Epithelial cell of esophagus (primary cell): ENCODE data around the gene EPB41L1.
A peak's percentile ranks its signal among the peaks of the same experiment; 100 is the strongest.

Experiments
- DNase-seq: peaks from one replicate; pipeline ENCODE4 v3.0.0; 2010; ENCODE audit warnings: low read depth
- H3K4me3 ChIP-seq: 2 replicates; pipeline ENCODE4 v1.5.1; 2011; ENCODE audit warnings: mild to moderate bottlenecking, low read length, control low read depth
- TF ChIP-seq, protein P1 (sequence below): IDR thresholded peaks from 2 replicates; pipeline ENCODE4 v1.5.1; 2011; ENCODE audit warnings: low read depth, mild to moderate bottlenecking, low read length, control low read depth, inconsistent platforms; ENCODE audit not compliant: insufficient read depth; ENCODE audit errors: missing control alignments

The EPB41L1 gene

GRCh38 chr20:36153204-36153603, 1.3 kb upstream of the EPB41L1 start:
- TF ChIP-seq, protein P1, sequence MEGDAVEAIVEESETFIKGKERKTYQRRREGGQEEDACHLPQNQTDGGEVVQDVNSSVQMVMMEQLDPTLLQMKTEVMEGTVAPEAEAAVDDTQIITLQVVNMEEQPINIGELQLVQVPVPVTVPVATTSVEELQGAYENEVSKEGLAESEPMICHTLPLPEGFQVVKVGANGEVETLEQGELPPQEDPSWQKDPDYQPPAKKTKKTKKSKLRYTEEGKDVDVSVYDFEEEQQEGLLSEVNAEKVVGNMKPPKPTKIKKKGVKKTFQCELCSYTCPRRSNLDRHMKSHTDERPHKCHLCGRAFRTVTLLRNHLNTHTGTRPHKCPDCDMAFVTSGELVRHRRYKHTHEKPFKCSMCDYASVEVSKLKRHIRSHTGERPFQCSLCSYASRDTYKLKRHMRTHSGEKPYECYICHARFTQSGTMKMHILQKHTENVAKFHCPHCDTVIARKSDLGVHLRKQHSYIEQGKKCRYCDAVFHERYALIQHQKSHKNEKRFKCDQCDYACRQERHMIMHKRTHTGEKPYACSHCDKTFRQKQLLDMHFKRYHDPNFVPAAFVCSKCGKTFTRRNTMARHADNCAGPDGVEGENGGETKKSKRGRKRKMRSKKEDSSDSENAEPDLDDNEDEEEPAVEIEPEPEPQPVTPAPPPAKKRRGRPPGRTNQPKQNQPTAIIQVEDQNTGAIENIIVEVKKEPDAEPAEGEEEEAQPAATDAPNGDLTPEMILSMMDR: no peak
- H3K4me3 ChIP-seq: no peak overlapping the region
- no peak for DNase-seq

DNA sequence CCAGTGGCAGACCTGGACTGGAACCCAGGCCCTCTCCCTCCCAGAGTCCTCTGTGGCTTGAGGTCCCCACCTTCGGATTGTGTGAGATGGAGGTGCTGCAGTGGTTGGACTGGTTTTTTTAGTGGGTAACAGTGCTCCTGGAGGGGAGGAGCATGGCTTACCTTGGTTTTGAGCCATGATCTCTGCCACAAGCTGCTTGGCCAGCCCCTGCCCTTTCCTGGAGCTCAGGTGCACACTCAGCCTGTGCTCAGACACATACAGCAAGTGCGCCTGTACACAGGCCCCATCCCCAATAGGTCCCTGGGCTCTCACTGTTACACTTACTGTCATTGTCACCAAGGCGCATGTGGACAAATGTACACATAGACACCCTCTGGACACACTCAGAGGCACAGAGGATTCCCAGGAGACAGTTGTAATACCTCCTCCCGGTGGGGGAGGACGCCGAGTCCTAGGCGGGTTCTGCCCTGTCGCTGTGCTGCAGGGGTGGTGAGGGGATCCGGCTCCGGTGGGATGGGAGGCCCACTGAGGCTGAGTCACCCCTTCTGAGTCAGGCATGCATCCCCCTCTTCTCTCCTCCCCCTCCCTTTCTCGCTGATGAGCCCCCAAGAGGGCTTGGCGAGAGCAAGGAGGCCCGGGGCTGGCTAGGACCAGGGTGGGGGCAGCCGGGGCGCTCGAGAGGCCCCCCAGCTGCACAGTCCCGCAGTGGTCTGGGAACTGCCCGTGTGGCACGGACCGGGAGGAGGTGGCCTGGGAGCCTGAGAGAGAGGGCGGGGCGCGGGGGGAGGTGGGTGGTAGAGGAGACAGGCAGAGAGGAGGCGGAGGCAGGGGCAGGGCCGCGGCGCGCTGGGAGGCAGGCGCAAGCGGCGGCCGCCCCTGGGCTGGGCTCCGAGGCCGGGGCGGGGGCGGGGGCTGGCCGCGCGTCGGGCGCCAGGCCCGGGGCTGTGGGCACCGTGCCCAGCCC, 522 bp upstream of the EPB41L1 start:
- peak overlapping the region; percentile 36 for H3K4me3 ChIP-seq

DNA sequence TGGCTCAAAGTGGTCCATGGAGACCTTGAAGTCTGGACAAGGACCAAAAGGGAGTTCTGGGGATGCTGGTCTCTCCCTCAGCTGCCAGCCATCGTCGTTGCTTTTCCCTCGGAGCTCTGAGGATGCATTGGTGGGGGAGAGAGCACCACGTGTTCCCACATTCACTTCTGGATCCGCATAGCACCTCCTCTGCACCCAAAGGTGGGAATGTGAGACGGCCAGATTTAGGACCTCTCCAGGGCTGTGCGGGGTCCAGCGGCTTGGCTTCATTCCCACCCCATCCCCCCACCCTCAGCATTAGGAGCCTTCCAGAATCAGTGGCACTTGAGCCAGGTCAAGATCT, 1.1 kb downstream of the EPB41L1 start:
- TF ChIP-seq, protein P1: no peak
- DNase-seq: no peak
- no peak overlapping the region for H3K4me3 ChIP-seq

More for the DNA sequence above, 522 bp upstream of the EPB41L1 start:
- TF ChIP-seq, protein P1: no peak
- DNase-seq: peak; percentile 67

DNA sequence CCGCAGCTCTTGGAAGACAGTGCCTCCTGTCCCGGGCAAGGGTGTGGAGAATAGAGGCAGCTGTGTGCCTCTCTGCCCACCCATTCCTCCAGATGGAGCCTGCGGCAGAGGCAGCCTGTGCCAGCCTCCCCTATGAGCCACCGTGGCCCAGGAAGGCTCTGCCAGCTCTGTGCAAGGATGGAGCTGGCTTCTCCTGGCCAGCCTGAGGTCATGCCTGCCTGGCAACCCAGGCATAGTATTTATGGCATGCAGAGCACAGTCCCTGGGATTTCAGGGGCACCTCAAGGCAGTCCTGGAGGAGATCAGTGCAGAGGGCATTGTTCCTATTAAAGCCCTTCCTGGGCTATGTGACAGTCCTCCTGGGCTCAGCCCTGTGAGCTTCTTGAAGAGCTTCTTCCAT, 1.5 kb downstream of the EPB41L1 start:
- DNase-seq: no peak
- TF ChIP-seq, protein P1: no peak
- H3K4me3 ChIP-seq: no peak overlapping the region

GRCh38 chr20:36157610-36158009, 3.1 kb downstream of the EPB41L1 start:
- TF ChIP-seq, protein P1: no peak
- H3K4me3 ChIP-seq: no peak overlapping the region
- no peak for DNase-seq

DNA sequence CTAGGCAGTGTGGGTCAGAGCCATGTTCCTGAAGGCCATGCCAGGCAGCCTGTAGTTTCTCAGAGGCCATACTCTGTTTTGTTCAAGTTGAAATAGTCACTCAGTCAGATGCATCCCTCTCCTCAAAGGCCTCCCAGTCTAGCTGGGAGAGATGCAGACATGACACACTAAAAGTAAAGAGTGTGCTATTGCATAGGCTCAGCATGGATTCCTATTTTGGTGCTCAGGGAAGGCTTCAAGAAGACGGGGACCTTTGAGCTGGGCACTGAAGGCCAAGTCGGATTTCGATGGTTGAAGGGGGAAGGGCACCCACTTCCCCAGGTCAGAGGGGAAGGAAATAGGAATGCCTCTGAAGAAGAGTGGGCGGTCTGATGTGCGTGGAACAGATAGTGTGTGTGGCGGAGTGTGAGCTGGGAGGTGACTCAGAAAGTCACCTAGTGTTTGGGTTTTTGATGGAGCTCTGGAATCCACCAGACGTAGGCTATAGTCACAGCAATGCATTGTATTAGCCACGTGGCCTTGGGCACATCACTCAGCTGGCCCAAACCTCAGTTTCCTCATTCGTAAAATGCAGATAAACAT, 3.7 kb downstream of the EPB41L1 start:
- TF ChIP-seq, protein P1: no peak
- no peak overlapping the region for H3K4me3 ChIP-seq
- no peak for DNase-seq
